Stimulated activated CD8-positive, alpha-beta memory T cell treated with anti-CD3 and anti-CD28 coated beads, Interleukin-7, amount 100 ng/mL, for 1 hour (primary cell): Measurements from ENCODE around the gene CENPB.

Source experiments
- DNase-seq, 2 donors: peaks; one replicate each; pipeline ENCODE4 v3.0.0-alpha.2; 2020; ENCODE audit warnings: low read depth in 2 of 2

CENPB gene

GRCh38 chr20:3766422-3767109 is 20.0 kb downstream of the CENPB start:
- no peak for DNase-seq

GRCh38 chr20:3765171-3765882 is 21.2 kb downstream of the CENPB start:
- no peak for DNase-seq

- DNase-seq, result no peak
These were observed 21.9 kb downstream of the CENPB start for GRCh38 chr20:3764659-3765058.

GRCh38 chr20:3763671-3764601 is 22.6 kb downstream of the CENPB start:
- no peak for DNase-seq

- no peak for DNase-seq
These were observed 25.7 kb downstream of the CENPB start for GRCh38 chr20:3760655-3761348.

GRCh38 chr20:3759884-3760283 is 26.7 kb downstream of the CENPB start:
- DNase-seq, result no peak

- no peak for DNase-seq
These were observed 27.2 kb downstream of the CENPB start for GRCh38 chr20:3759316-3759823.

- no peak for DNase-seq
These were observed 28.0 kb downstream of the CENPB start for GRCh38 chr20:3758566-3758965.

- no peak for DNase-seq
These were observed 29.3 kb downstream of the CENPB start for GRCh38 chr20:3757268-3757667.

GRCh38 chr20:3755814-3756480 is 30.6 kb downstream of the CENPB start:
- DNase-seq, result no peak

- no peak for DNase-seq
These were observed 31.3 kb downstream of the CENPB start for GRCh38 chr20:3755269-3755668.

- DNase-seq, result no peak
These were observed 32.3 kb downstream of the CENPB start for GRCh38 chr20:3754276-3754630.

- no peak for DNase-seq
These were observed 32.9 kb downstream of the CENPB start for GRCh38 chr20:3753501-3754275.

- DNase-seq, result peak in 1 of 2 donors; percentile 43
These were observed 33.4 kb downstream of the CENPB start for GRCh38 chr20:3753098-3753497.

- no peak for DNase-seq
These were observed 34.2 kb downstream of the CENPB start for GRCh38 chr20:3752386-3752759.

GRCh38 chr20:3751675-3752385 is 34.7 kb downstream of the CENPB start:
- no peak for DNase-seq

- DNase-seq, result no peak
These were observed 35.2 kb downstream of the CENPB start for GRCh38 chr20:3751305-3751674.

- DNase-seq, result no peak
These were observed 36.6 kb downstream of the CENPB start for GRCh38 chr20:3749689-3750531.
